GM18868 (cell line): ENCODE measurements around the gene ROGDI.

ENCODE experiments used
- ATAC-seq: cut with Tn5 transposase; IDR thresholded peaks from one replicate; pipeline ENCODE4 v1.9.1; 2021; ENCODE audit warnings: mild to moderate bottlenecking, moderate library complexity; ENCODE audit not compliant: unreplicated experiment

The ROGDI gene

GRCh38 chr16:4767872-4768548 is 34.4 kb downstream of the ROGDI start:
- ATAC-seq: peak; percentile 10

GRCh38 chr16:4766875-4767628 is 35.4 kb downstream of the ROGDI start, which contains the start of gene ZNF500:
TSS of gene ZNF500 (minus strand) at chr16:4767162. CDS start at chr16:4765978, 1,184 bp downstream.
- ATAC-seq: peak; percentile 86

GRCh38 chr16:4765511-4766474 is 36.6 kb downstream of the ROGDI start:
- no peak for ATAC-seq

GRCh38 chr16:4763791-4764190 is 38.6 kb downstream of the ROGDI start:
- no peak for ATAC-seq

GRCh38 chr16:4762205-4762604 is 40.2 kb downstream of the ROGDI start:
- no peak for ATAC-seq

GRCh38 chr16:4760221-4760910 is 42.1 kb downstream of the ROGDI start:
- no peak for ATAC-seq

GRCh38 chr16:4755687-4756086 is 46.7 kb downstream of the ROGDI start:
- ATAC-seq: no peak

GRCh38 chr16:4754865-4755264 is 47.6 kb downstream of the ROGDI start:
- no peak for ATAC-seq

GRCh38 chr16:4753227-4753626 is 49.2 kb downstream of the ROGDI start:
- no peak for ATAC-seq

GRCh38 chr16:4752351-4753100 is 49.9 kb downstream of the ROGDI start:
- ATAC-seq: no peak

GRCh38 chr16:4750896-4751295 is 51.5 kb downstream of the ROGDI start:
- no peak for ATAC-seq

- no peak for ATAC-seq
These were observed 52.7 kb downstream of the ROGDI start for GRCh38 chr16:4749700-4750257.

- no peak for ATAC-seq
These were observed 53.6 kb downstream of the ROGDI start for GRCh38 chr16:4748682-4749411.

GRCh38 chr16:4747906-4748681 is 54.3 kb downstream of the ROGDI start:
- ATAC-seq: no peak

- ATAC-seq: no peak
These were observed 55.4 kb downstream of the ROGDI start for GRCh38 chr16:4746991-4747574.
